ENCODE data around the gene AKNAD1.

Gene AKNAD1

DNA sequence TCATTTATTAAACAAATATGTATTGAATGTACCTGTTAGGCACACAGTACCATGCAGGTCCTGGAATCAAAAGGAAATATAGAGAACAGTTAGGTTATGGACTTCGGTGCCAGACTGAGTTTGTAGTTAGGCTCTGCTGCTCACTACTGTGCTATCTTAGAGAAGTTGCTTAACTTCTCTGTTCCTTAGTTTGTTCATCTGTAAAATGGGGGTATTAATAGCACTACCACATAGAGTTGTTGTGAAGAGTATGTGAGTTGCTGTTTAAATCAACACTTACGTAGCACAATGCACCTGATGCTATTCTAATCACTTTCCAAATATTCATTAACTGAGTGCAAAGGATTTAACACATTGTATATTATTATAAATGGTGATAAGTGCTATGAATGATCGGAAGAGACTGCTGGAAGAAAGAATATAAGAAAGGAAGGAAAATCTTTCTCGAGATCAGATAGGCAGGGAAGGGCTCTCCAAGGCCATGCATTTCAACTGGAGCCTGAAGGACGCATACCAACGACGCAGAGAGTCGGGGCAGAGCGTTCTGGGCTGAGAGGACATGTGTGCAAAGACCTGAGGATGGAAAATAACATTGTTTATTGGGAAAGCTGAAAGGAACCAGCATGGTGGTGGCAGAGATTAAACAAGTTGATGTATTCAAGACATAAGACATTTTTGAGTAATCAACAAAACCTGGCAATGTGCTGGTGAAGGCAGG, 3.5 kb upstream of the AKNAD1 start:
- no peaks in the 10 kb centered on the region for H3K36me3 ChIP-seq
- H3K4me3 ChIP-seq (ENCODE audit: low read depth, low read length) = no peak overlapping the region
- H3K4me1 ChIP-seq = no peaks in the 10 kb centered on the region; the same call in 1 of the 2 replicates
- TF ChIP-seq, protein P1, sequence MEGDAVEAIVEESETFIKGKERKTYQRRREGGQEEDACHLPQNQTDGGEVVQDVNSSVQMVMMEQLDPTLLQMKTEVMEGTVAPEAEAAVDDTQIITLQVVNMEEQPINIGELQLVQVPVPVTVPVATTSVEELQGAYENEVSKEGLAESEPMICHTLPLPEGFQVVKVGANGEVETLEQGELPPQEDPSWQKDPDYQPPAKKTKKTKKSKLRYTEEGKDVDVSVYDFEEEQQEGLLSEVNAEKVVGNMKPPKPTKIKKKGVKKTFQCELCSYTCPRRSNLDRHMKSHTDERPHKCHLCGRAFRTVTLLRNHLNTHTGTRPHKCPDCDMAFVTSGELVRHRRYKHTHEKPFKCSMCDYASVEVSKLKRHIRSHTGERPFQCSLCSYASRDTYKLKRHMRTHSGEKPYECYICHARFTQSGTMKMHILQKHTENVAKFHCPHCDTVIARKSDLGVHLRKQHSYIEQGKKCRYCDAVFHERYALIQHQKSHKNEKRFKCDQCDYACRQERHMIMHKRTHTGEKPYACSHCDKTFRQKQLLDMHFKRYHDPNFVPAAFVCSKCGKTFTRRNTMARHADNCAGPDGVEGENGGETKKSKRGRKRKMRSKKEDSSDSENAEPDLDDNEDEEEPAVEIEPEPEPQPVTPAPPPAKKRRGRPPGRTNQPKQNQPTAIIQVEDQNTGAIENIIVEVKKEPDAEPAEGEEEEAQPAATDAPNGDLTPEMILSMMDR (IDR thresholded peaks at IDR 0.05; ENCODE audit: low read depth, low read length) = no peak
- H3K27me3 ChIP-seq = no peaks in the 10 kb centered on the region
- no peak for DNase-seq
- H3K9me3 ChIP-seq = no peaks in the 10 kb centered on the region

DNA sequence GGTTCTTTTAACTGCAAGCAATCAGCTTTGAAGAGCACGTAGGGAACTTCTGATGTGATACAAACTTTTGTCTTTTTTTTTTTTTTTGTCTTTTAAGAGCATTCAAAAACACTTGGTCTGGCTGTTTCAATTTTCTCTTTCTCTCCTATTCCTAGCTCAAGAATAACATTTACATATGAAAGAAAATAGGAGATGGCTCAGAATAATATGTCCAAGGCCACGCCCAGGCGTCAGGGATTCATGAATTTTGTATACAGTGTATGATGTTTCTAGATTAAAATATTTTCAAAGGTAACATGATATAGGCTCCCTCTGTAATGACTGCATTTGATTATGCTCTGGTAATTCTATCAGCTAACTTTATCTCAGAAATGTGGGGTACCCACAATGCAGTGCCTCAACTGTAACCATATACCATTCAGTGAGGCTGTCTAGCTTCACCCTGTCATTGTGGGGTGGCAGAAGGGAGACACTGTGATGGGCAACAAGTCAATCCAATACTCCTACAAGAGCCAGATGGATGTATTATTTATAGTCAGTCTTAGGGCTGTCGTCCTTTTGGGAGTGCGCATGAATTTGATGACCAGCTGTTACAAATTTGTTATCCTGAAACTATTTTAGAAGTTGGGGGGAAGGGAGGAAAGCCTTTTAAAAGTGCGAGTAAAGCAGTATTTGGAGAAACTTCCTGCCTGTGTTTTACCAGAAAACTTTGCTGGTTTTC, 1.5 kb upstream of the AKNAD1 start:
- TF ChIP-seq, protein P1 (IDR thresholded peaks at IDR 0.05; ENCODE audit: low read depth, low read length) = no peak
- Histone ChIP-seq H3K4me3 (ENCODE audit: low read depth, low read length) (no peak overlapping the region), H3K36me3 (no peaks in the 10 kb centered on the region), H3K27me3 (no peaks in the 10 kb centered on the region), H3K9me3 (no peaks in the 10 kb centered on the region), H3K4me1 (no peaks in the 10 kb centered on the region)
- no peak for DNase-seq

DNA sequence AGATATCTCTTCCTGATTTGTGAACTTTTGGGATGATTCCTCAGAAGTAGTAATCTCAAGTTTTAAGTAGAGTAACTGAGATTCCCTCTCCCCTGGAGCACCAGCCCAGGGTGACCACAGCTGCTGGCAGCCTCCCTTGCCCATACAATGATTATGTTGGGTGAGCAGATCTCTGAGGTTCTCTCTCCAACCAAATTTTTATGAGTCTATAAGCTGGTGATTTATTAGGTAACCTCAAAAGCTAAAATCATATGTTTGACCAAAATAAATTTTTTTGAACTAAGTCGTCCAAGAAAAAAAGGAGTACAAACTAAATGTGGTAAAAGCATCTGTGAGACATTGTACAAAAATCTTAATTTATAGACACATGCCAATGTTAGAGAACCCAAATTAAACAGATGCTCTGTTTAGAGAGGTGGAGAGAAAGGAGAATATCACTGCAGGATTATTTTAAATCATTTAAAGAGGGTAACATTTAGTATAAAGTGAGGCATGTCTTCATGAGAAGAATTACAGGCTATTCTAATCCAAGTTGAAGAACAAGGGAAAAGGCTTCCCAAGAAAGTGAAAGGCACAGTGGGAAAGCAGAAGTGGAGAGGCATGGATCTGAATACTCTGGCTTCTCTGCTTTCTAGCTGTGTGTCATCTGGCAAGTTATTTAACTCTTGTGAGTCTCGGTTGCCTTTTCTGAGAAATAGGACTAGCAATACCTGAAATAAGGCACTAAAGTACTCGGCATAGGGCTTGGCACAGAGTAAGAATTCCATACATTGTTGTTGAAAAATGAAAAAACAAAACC, 2.5 kb downstream of the AKNAD1 start:
- TF ChIP-seq, protein P1 (IDR thresholded peaks at IDR 0.05; ENCODE audit: low read depth, low read length) = no peak

DNA sequence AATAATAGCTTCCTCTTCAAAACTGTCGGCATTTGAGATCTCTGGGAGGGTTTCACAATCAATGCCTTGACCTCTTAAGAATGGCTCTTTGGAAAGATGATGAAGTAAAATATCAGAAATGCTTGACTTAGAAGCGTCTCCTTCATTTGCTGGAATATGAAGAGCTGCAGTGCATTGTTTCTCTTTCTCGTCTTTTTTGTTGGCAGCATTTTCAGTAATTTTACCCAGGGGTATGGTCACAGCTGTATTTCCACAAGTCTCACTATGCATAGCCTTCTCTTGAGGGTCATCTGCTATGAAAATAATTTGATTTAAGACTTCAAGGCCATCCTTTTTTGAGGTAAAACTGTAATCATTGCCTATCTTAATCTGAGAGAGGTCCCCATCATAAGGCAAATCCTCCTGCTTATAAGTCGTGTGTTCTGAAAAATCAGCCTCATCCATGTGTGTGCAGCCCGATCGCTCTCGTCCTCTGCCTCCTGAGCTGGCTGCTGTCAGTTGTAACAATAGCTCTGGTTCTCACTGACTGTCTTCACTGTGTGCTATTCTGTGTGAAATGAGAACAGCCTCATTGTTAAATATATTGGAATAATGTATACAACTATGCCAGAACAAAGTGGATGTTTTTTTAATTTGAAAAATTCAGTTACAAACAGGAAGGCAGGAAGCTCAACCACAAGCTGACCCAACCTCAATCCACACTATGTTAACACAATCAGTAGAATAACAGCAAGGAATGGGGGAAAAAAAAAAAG, 4.5 kb downstream of the AKNAD1 start:
- no peak overlapping the region for H3K4me3 ChIP-seq (ENCODE audit: low read depth, low read length)
- DNase-seq = no peak
- no peaks in the 10 kb centered on the region for H3K4me1 ChIP-seq
- TF ChIP-seq, protein P1 (IDR thresholded peaks at IDR 0.05; ENCODE audit: low read depth, low read length) = no peak
- H3K36me3 ChIP-seq = no peaks in the 10 kb centered on the region
- no peaks in the 10 kb centered on the region for H3K27me3 ChIP-seq
- no peaks in the 10 kb centered on the region for H3K9me3 ChIP-seq

More for the DNA sequence above, 2.5 kb downstream of the AKNAD1 start:
- Histone ChIP-seq H3K36me3 (no peaks in the 10 kb centered on the region), H3K4me3 (ENCODE audit: low read depth, low read length) (no peak overlapping the region), H3K27me3 (no peaks in the 10 kb centered on the region), H3K9me3 (no peaks in the 10 kb centered on the region), H3K4me1 (no peaks in the 10 kb centered on the region)
- no peak for DNase-seq

DNA sequence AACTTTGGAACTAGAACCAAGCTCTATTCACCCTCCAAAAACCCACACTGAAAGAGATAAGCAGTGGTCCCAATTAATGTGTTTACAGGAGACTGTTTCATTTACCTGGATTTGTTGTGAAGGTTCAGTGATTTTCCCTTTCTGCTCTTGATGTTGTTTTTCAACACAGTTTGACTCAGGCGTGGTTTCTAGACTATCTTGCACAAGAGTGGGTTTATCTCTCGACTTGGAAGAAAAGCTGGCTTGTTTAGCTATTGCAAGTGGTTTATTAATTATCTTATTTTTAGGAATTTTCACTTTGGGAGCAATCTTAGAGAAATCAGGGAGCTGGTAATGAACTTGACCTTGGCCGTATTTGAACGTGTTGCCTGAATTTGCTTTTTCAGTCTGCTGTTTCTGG, 5.3 kb downstream of the AKNAD1 start:
- DNase-seq = no peak
- Histone ChIP-seq H3K27me3 (no peaks in the 10 kb centered on the region), H3K36me3 (no peaks in the 10 kb centered on the region), H3K4me3 (ENCODE audit: low read depth, low read length) (no peak overlapping the region), H3K4me1 (no peaks in the 10 kb centered on the region), H3K9me3 (no peaks in the 10 kb centered on the region)
- TF ChIP-seq, protein P1 (IDR thresholded peaks at IDR 0.05; ENCODE audit: low read depth, low read length) = no peak

Data from BE2C (cell line).